AG08396 (cell line): Measurements from ENCODE around the gene SIX5.
"Not testable (repeated sequence)": the region's sequence is repeated elsewhere in the genome, so short reads cannot be mapped to it uniquely, and the experiment has no call there.

ENCODE experiments used
- DNase-seq: peaks from one replicate; pipeline ENCODE4 v3.0.0; 2012; ENCODE audit warnings: low spot score, mixed read lengths

The SIX5 gene

GRCh38 chr19:45754323-45754722, 14.7 kb downstream of the SIX5 start:
- DNase-seq: no peak

GRCh38 chr19:45753548-45753947, 15.5 kb downstream of the SIX5 start:
- DNase-seq: no peak

GRCh38 chr19:45752639-45753038, 16.4 kb downstream of the SIX5 start:
- no peak for DNase-seq

DNA sequence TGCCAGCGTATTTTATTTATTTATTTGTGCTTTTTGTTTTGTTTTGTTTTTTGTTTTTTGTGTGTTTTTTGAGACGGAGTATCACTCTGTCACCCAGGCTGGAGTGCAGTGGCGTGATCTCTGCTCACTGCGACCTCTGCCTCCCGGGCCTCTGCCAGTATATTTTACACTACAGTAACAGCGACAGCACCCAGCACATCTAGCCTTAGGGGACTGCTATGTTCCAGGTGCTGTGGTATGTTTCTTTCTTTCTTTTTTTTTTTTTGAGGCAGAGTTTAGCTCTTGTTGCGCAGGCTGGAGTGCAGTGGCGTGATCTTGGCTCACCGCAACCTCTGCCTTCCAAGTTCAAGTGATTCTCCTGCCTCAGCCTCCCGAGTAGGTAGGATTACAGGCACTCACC, 17.6 kb downstream of the SIX5 start:
- DNase-seq: not testable (repeated sequence)

DNA sequence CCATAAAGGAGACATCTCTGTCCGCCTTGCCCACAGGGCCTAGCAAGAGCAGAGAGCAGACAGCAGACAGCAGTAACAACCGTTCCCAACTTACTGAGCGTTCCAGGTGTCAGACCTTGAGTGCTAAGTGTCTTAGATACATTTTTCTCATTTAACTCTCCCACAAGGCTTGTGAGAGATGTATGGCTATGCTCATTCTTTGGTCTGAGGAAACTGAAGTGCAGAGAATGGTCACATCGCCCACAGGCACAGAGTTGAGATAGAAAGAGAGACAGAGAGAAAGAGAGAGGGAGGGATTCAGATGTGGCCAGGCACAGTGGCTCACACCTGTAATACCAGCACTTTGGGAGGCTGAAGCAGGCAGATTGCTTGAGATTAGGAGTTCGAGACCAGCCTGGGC, 21.5 kb downstream of the SIX5 start:
- DNase-seq: no peak

GRCh38 chr19:45746866-45747265, 22.2 kb downstream of the SIX5 start:
- no peak for DNase-seq

- DNase-seq: no peak
Measured at GRCh38 chr19:45745606-45746005, 23.4 kb downstream of the SIX5 start.

DNA sequence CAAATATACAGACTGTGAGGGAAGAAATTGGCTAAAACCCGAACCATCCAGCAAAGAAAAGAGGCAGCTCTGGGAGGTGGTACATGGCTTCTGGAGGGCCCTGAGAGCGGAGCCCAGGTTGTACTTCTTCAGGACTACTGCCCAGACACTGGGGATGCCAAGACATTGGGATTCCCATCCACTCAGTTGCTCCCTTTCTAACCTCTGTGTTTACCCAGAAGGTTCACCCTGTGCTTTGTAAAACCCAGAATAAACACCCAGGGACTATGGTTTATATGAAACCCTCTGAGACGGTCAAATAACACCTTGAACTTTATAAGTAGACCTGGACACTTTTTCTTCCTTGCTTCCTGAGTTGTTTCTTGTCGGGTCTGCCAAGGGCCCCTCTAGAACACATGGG, 26.1 kb downstream of the SIX5 start:
- DNase-seq: no peak

DNA sequence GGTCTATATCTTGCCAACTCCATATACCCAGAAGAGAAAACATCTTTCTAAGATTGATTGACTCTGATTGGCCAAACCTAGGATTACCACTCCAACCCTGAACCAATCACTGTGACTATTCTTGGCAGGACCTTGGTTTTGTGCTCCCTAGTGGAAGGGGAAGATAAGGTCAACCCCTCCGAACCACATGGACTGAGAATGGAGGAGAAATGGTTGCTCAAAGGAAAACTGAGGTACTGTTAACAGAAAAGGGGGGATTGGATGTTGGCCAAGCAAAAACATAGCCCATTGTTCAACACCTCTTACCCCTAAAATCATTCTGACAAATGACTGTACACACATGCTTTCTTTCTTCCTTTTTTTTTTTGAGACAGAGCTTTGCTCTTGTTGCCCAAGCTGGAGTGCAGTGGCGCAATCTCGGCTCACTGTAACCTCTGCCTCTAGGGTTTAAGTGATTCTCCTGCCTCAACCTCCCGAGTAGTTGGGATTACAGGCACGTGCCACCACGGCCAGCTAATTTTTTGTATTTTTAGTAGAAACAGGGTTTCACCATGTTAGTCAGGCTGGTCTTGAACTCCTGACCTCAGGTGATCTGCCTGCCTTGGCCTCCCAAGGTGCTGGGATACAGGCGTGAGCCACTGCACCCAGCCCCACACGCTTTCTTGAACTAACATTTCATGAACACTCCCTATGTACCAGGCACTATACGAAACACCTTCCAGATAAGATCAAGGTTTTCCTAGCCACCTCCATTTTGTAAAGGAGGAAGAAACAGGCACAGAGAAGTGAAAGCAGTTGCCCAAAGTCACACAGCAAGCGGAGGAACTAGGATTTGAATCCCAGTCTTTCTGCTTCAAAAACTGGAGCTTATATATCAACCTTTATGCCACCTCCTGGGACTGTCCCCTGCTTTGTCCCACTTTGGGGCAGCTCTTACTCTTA, 29.3 kb downstream of the SIX5 start:
- DNase-seq: no peak

DNA sequence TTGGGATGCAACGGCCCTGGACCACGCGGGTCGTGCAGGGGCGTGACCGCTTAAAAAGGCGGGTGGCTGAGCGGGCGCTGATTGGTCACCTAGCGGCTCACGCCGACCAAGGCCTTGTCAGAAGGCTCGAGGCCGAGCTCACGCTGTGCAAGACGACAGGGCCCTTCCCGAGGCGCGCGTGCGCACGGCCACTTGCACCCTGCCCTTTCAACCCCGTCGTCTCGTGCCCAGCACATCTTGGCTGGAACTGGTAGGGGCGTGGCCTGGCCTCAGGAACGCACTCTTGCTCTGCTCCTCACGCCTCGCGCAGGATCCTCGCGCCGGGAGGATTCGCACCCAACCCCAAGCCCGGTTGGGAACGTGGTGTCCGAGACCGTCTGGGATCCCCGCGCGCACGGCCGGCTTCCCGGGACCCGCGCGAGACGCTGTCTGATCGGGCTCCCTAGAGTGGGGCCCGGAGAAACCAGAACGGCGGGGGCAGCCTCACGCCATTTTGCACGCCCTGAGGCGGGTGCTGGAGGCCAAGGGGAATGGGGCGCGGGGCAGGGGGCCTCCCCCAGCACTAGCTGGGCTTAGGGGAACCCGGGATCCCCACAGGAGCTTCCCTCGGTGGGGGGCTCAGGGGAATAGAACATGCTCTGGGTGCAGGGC, 35.8 kb downstream of the SIX5 start, which contains the start of gene MEIOSIN:
TSS of gene MEIOSIN (plus strand) at position 280 of the 651 bp plus-strand sequence. CDS start 1,938 bp downstream, outside the sequence.
- DNase-seq: no peak

GRCh38 chr19:45730368-45731288, 38.4 kb downstream of the SIX5 start, which contains the start of gene FBXO46:
TSS of gene FBXO46 (minus strand) at chr19:45730896. CDS start at chr19:45713495, 17,401 bp downstream.
- DNase-seq: peak; percentile 96

DNA sequence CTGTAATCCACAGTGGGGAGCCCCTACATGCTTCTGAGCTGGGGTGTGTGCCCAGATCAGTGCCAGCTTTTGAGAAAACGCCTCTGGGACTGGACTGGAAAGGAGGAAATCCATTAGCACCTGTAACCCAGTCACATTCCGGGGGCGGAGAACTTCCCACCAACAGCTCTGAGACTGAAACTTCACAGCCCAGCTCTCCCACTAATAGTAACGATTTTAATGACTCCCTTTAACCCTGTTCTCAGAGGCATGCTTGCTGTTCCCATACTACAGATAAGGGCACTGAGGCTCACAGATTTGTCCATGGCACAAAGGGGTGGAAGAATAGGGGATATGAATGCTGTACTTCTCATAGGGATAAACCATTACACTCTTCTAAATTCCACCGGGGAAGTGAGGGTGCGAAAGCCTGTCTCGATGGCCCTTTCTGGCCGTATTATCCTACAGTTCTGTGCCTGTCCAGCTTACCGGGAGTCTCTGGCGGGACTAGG, 39.2 kb downstream of the SIX5 start:
- no peak for DNase-seq

DNA sequence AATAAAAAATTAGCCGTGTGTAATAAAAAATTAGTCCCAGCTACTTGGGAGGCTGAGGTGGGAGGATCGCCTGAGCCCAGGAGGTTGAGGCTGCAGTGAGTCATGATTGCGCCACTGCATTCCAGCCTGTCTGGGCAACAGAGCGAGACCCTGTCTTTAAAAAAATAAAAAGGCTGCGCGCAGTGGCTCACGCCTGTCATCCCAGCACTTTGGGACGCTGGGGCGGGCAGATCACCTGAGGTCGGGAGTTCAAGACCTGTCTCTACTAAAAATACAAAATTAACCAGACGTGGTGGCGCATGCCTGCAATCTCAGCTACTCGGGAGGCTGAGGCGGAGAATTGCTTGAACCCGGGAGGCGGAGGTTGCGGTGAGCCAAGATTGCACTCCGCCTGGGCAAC, 40.4 kb downstream of the SIX5 start:
- DNase-seq: not testable (repeated sequence)

GRCh38 chr19:45720065-45720464, 49.0 kb downstream of the SIX5 start:
- not testable (repeated sequence) for DNase-seq

DNA sequence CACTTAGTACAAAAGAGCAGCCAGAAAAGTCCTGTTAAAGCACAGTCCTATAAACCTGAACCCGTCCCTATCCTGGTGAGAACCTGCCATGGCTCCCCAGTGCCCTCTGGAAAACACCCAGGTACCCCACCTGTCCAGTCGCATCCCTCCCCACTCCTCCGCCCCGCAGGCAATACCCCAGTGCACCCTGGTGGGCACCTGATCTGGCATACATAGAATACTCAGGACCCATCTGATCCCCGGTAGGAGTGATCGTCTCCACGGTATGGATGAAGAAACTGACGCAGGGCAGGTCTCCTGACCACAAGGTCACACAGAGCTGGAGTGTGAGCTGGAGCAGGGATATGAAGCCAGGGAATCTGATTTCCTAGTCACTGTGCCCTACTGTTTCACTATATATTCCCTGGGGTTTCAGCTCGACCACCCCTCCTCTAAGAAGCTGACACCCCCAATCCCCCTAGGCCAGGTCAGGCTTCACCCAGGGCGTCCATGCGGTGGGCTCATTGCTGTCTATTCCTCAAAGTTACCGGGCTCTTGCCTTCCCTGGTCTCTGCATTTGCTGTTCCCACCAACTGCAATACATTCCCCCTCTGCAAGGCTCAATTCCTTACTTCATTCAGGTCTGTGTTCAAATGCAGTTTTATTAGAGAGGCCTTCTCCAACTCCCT, 50.9 kb downstream of the SIX5 start:
- no peak for DNase-seq

DNA sequence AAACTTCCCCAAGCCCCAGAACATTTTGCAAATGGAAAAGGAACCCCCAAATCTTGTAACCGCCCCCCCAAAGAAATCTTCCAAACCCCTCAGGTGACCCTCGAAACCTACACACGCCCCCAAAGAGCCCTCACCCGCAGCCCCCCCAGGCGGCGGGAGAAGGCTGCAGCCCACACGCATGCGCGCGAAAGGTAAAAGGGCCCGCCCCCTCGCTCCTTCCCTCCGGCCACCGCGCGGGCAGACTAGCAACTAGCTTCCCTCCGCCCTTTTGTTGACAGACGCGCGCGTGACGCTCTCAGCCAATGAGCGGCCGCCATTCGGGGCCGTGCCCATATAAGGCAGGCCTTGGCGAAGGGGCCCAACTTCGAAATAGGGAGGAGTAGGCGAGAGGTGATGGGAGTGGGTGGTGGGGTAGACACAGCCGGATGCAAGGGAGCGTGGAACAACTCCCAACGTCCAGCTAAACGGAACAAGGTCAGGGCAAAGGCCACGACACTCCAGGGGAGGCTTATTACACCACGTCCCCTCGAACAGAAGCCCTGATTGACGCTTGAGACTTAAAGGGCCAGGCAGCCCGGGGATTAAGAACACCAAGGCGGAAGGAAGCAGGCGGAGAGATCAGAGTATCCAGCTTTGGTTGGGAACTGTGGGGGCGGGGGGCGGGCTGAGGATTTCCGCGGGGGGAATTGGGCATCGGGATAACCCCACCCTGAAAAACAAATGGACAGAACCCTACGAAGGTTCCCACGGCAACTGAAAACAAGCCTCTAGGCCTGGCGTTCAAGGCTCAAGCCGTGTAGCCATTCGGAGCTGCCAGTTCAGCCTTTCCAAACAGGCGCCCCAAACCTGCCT, 51.7 kb downstream of the SIX5 start:
- peak; percentile 98 for DNase-seq

- DNase-seq: peak; percentile 43
Measured at GRCh38 chr19:45716359-45717130, 52.5 kb downstream of the SIX5 start.

DNA sequence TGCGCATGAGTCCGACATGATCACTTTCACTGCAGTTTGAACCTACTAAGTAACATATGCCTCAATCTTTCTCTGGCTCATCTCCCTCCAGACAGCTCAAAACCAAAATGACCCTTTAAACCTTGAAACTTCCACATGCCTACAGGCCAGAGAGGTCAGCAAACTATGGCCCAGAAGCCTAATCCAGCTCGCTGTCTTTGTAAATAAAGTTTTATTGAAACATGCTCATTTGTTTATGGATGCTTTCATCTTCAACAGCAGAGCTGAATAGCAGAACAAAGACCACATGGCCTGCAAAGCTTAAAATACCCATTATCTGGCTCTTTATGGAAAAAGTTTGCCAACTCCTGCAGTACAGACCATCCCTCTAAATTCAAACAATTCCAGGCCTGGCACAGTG, 53.9 kb downstream of the SIX5 start:
- DNase-seq: no peak
